ENCODE data around the gene TACC2.

TACC2 gene

DNA sequence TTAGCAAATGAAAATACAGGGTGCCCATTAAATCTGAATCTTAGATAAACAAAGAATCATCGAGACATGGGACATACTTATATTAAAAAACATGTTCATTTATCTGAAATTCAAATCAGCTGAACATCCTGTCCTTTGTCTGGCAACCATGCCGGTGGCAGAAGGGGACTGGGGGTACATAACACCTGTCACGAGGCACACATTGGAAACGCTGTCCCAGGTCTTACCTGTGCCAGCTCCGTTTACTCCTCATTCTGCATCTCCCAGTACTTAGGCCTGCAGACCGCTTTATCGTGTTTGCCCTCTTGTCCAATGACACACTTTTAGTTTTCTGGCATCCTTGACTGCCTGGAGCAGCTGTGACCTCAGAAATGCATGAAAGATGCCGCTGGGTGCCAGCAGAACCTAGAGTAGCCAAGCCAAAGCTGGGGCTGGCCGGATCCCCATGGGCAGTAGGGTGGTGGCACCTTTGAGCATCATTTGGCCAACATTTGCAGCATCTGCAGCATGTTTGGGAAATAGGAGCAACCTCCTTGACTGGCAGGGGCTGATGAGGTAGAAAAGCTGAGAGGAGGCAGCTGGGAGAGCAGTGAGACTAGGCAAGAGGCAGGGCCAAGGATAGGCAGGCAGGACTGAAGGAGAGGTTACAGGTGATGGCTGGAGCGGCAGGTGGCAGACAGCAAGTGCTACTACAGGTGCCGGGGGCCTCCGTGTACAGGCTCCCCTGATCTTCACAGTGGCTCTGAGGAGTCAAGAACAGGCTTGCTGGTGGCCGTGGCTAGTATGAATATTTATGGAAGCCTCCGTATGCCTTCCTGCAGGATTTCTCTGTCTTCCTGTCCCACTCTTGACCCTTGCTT is 219.8 kb downstream of the TACC2 start:
- Histone ChIP-seq H2AFZ (ENCODE audit: low read depth) (no peak overlapping the region), H3K36me3 (ENCODE audit: insufficient read depth) (no peaks in the 10 kb centered on the region), H4K20me1 (ENCODE audit: insufficient read depth) (no peaks in the 10 kb centered on the region), H3K27ac (no peak overlapping the region), H3K9ac (no peak overlapping the region), H3K4me3 (IDR thresholded peaks at IDR 0.05; ENCODE audit: insufficient read depth, low read depth, low read length) (no peak overlapping the region), H3K4me1 (ENCODE audit: low read depth, poor library complexity, severe bottlenecking) (no peaks in the 10 kb centered on the region), H3K4me2 (no peak overlapping the region), H3K27me3 (ENCODE audit: insufficient read depth, low read depth) (no peaks in the 10 kb centered on the region), H3K79me2 (ENCODE audit: insufficient read depth, low read depth) (no peaks in the 10 kb centered on the region)
- TF ChIP-seq, protein P1, sequence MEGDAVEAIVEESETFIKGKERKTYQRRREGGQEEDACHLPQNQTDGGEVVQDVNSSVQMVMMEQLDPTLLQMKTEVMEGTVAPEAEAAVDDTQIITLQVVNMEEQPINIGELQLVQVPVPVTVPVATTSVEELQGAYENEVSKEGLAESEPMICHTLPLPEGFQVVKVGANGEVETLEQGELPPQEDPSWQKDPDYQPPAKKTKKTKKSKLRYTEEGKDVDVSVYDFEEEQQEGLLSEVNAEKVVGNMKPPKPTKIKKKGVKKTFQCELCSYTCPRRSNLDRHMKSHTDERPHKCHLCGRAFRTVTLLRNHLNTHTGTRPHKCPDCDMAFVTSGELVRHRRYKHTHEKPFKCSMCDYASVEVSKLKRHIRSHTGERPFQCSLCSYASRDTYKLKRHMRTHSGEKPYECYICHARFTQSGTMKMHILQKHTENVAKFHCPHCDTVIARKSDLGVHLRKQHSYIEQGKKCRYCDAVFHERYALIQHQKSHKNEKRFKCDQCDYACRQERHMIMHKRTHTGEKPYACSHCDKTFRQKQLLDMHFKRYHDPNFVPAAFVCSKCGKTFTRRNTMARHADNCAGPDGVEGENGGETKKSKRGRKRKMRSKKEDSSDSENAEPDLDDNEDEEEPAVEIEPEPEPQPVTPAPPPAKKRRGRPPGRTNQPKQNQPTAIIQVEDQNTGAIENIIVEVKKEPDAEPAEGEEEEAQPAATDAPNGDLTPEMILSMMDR (conservative IDR thresholded peaks at IDR 0.05; ENCODE audit: low read depth, low read length), result no peak

DNA sequence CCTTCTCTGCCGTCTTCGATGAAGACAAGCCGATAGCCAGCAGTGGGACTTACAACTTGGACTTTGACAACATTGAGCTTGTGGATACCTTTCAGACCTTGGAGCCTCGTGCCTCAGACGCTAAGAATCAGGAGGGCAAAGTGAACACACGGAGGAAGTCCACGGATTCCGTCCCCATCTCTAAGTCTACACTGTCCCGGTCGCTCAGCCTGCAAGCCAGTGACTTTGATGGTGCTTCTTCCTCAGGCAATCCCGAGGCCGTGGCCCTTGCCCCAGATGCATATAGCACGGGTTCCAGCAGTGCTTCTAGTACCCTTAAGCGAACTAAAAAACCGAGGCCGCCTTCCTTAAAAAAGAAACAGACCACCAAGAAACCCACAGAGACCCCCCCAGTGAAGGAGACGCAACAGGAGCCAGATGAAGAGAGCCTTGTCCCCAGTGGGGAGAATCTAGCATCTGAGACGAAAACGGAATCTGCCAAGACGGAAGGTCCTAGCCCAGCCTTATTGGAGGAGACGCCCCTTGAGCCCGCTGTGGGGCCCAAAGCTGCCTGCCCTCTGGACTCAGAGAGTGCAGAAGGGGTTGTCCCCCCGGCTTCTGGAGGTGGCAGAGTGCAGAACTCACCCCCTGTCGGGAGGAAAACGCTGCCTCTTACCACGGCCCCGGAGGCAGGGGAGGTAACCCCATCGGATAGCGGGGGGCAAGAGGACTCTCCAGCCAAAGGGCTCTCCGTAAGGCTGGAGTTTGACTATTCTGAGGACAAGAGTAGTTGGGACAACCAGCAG is 221.7 kb downstream of the TACC2 start:
- H3K27ac ChIP-seq, result no peak overlapping the region
- H3K4me3 ChIP-seq (IDR thresholded peaks at IDR 0.05; ENCODE audit: insufficient read depth, low read depth, low read length), result no peak overlapping the region
- no peaks in the 10 kb centered on the region for H4K20me1 ChIP-seq (ENCODE audit: insufficient read depth)
- no peak overlapping the region for H2AFZ ChIP-seq (ENCODE audit: low read depth)
- H3K36me3 ChIP-seq (ENCODE audit: insufficient read depth), result no peaks in the 10 kb centered on the region
- no peaks in the 10 kb centered on the region for H3K27me3 ChIP-seq (ENCODE audit: insufficient read depth, low read depth)
- H3K4me2 ChIP-seq, result no peak overlapping the region
- TF ChIP-seq, protein P1 (conservative IDR thresholded peaks at IDR 0.05; ENCODE audit: low read depth, low read length), result no peak
- H3K4me1 ChIP-seq (ENCODE audit: low read depth, poor library complexity, severe bottlenecking), result no peaks in the 10 kb centered on the region
- H3K9ac ChIP-seq, result no peak overlapping the region
- H3K79me2 ChIP-seq (ENCODE audit: insufficient read depth, low read depth), result no peaks in the 10 kb centered on the region

DNA sequence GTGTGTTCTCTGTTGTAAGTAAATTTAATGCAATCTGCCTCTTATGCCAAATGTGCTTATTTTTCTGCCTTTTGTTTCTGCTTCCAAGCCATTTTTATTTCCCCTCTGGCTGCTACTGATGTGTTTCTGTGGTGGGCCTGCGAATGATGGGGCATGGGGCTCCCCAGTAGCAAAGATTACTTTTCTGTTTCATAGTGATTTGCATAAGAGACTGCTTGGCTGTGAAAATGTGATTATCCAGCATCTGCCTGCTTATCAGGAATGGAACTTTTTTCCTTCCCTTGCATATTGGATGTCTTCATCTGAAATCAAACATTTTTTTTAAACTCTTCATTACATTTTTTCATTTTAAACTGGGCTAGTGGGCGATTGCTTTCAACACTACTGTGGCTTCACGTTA is 224.4 kb downstream of the TACC2 start:
- TF ChIP-seq, protein P1 (conservative IDR thresholded peaks at IDR 0.05; ENCODE audit: low read depth, low read length), result no peak
- Histone ChIP-seq H3K4me2 (no peak overlapping the region), H3K27ac (no peak overlapping the region), H3K4me3 (IDR thresholded peaks at IDR 0.05; ENCODE audit: insufficient read depth, low read depth, low read length) (no peak overlapping the region), H3K9ac (no peak overlapping the region), H3K4me1 (ENCODE audit: low read depth, poor library complexity, severe bottlenecking) (no peaks in the 10 kb centered on the region), H3K79me2 (ENCODE audit: insufficient read depth, low read depth) (no peaks in the 10 kb centered on the region), H2AFZ (ENCODE audit: low read depth) (no peak overlapping the region), H4K20me1 (ENCODE audit: insufficient read depth) (no peaks in the 10 kb centered on the region), H3K36me3 (ENCODE audit: insufficient read depth) (no peaks in the 10 kb centered on the region), H3K27me3 (ENCODE audit: insufficient read depth, low read depth) (no peaks in the 10 kb centered on the region)

DNA sequence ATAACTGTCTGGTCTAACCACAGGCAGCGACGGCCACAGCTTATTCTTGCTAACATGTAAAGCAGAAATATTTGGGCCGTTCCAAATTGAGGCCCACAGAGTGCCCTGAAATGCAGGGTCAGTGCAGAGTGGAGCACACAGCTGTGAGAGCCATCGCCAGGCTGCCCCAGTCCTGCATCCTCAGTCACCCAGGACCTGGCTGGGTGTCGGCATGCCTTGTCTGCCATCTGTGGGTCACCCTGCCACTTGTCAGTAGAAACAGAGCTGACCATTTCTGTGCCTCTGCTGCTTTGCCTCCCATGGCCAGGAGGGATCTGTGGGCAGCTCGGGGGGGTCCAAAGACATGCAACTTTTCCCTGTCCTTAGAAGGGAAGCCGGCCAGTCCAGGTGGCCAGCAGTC is 224.8 kb downstream of the TACC2 start:
- Histone ChIP-seq H3K4me1 (ENCODE audit: low read depth, poor library complexity, severe bottlenecking) (no peaks in the 10 kb centered on the region), H3K27ac (no peak overlapping the region), H2AFZ (ENCODE audit: low read depth) (no peak overlapping the region), H4K20me1 (ENCODE audit: insufficient read depth) (no peaks in the 10 kb centered on the region), H3K9ac (no peak overlapping the region), H3K4me3 (IDR thresholded peaks at IDR 0.05; ENCODE audit: insufficient read depth, low read depth, low read length) (no peak overlapping the region), H3K27me3 (ENCODE audit: insufficient read depth, low read depth) (no peaks in the 10 kb centered on the region), H3K79me2 (ENCODE audit: insufficient read depth, low read depth) (no peaks in the 10 kb centered on the region), H3K36me3 (ENCODE audit: insufficient read depth) (no peaks in the 10 kb centered on the region), H3K4me2 (no peak overlapping the region)
- TF ChIP-seq, protein P1 (conservative IDR thresholded peaks at IDR 0.05; ENCODE audit: low read depth, low read length), result no peak
